HUES48 (cell line): ENCODE measurements around the gene IL12RB2.

Experiments used
- H3K27ac ChIP-seq: one replicate; pipeline ENCODE4 v1.7.0; 2013; ENCODE audit warnings: low read depth, low read length, inconsistent platforms
- H3K27me3 ChIP-seq: 2 replicates; pipeline ENCODE4 v1.6.1; 2013; ENCODE audit warnings: mild to moderate bottlenecking, low read length; ENCODE audit not compliant: control insufficient read depth, insufficient read depth
- H3K36me3 ChIP-seq: 2 replicates; pipeline ENCODE4 v1.6.1; 2013; ENCODE audit warnings: low read length; ENCODE audit not compliant: control insufficient read depth, insufficient read depth
- H3K4me1 ChIP-seq: 2 replicates; pipeline ENCODE4 v1.6.1; 2013; ENCODE audit warnings: mild to moderate bottlenecking, low read length; ENCODE audit not compliant: control insufficient read depth, insufficient read depth
- H3K4me3 ChIP-seq: 2 replicates; pipeline ENCODE4 v1.5.1; 2013; ENCODE audit warnings: mild to moderate bottlenecking, low read depth, low read length
- H3K9ac ChIP-seq: 2 replicates; pipeline ENCODE4 v1.6.1; 2013; ENCODE audit warnings: mild to moderate bottlenecking, low read depth, low read length, moderate library complexity
- H3K9me3 ChIP-seq: 2 replicates; pipeline ENCODE4 v1.6.1; 2013; ENCODE audit warnings: low read length; ENCODE audit not compliant: control insufficient read depth, insufficient read depth

Gene IL12RB2

DNA sequence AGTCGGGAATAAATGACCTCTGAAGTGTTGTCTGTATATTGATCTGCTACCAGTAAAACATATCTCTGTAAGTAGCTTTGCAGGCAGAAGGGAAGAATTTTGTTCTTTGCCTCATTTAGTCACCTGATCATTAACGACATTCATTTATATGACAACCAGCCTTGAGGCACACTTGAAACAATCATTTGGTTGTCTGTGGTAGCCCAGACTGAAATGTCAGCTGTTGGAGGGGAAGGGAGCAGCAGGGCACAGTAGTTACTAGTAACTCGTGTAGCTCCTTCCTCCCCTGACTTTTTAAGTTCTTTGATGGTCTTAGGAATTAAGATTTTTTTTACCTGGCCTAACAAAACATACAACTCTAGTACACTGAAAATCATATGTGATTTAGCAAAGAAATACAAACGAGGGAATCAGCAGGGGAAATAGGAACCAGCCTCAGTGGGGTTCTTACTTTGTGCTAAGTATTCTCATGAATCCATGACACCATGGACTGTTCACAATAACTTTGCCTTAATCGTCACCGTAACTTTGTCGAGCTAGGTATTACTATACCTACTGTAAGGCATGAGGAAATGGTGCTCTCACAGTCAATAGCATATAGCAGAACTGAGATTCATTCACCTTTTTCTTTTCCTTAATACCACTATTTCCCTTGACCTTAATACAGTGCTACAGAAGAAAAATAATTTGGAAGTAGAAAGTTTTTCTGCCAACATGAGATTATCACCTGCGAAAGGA, 6.4 kb downstream of the IL12RB2 start:
- H3K36me3 ChIP-seq, result no peaks in the 10 kb centered on the region
- H3K27ac ChIP-seq, result no peak overlapping the region

DNA sequence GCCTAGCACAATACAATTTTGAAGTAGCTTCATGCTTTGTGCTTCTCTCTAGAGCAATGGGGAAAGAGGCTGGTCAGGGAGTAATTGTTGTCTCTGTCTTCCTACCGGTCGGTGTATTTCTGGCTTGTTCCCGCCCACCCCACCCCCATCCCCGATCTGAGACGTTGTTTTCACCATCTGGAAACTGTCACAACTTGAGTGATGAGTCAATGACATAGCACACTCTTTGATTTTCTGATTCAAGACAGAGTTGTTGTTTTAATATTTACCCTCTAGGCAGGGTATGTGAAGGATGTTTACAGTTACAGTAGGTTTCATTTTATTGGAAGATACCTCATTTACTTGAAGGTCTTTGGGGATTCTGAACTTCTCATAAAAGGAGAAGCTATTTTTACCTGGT, 7.0 kb downstream of the IL12RB2 start:
- Histone ChIP-seq H3K9me3 (no peaks in the 10 kb centered on the region), H3K27ac (no peak overlapping the region), H3K9ac (no peak overlapping the region), H3K27me3 (no peaks in the 10 kb centered on the region), H3K4me1 (peaks cover 14% of the 10 kb centered on the region), H3K4me3 (no peak overlapping the region), H3K36me3 (no peaks in the 10 kb centered on the region)

More for the DNA sequence above, 6.4 kb downstream of the IL12RB2 start:
- Histone ChIP-seq H3K27me3 (no peaks in the 10 kb centered on the region; the same call in 1 of the 2 replicates), H3K9me3 (no peaks in the 10 kb centered on the region), H3K4me3 (no peak overlapping the region), H3K4me1 (peaks cover 14% of the 10 kb centered on the region), H3K9ac (no peak overlapping the region)

DNA sequence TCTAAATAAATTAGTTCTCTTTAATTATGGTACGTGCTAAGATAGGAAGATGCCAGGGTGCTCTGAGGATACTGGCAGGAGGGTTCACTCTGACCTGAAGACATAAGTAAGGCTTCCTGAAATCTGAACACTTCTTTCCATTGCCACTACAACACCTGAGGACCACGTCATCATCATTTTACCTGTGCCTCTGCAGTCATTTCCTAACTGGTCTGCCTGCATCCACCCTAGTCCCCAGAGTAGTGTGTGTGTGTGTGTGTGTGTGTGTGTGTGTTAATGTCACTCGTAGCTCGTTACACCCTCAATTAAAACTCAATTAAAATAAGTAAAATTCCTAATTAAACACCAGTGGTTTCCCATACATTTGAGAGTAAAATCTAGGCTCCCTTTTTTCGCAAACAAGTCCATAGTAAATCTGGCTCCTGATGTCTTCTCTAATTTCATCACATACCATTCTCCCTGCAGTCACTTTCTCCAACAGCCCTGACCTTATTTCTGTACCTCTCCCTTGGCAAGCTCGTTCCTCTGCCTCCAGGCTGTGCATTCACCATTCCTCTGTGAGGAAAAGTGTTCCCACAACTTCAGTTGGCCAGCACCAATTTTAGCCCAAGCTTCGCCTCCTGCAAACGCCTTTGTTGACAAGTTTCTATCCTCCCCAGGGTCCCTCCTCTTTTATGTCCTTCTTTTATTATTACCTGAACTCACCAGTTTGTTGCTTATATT, 8.7 kb downstream of the IL12RB2 start:
- Histone ChIP-seq H3K36me3 (no peaks in the 10 kb centered on the region), H3K27me3 (no peaks in the 10 kb centered on the region), H3K9ac (no peak overlapping the region), H3K27ac (no peak overlapping the region), H3K9me3 (no peaks in the 10 kb centered on the region), H3K4me3 (no peak overlapping the region), H3K4me1 (peaks cover 14% of the 10 kb centered on the region)

- H3K4me1 ChIP-seq, result peaks cover 14% of the 10 kb centered on the region
- no peaks in the 10 kb centered on the region for H3K9me3 ChIP-seq
- H3K27me3 ChIP-seq, result no peaks in the 10 kb centered on the region
- no peak overlapping the region for H3K27ac ChIP-seq
- no peaks in the 10 kb centered on the region for H3K36me3 ChIP-seq
- no peak overlapping the region for H3K9ac ChIP-seq
- H3K4me3 ChIP-seq, result no peak overlapping the region
Measured at GRCh38 chr1:67316918-67317317, 9.2 kb downstream of the IL12RB2 start.

DNA sequence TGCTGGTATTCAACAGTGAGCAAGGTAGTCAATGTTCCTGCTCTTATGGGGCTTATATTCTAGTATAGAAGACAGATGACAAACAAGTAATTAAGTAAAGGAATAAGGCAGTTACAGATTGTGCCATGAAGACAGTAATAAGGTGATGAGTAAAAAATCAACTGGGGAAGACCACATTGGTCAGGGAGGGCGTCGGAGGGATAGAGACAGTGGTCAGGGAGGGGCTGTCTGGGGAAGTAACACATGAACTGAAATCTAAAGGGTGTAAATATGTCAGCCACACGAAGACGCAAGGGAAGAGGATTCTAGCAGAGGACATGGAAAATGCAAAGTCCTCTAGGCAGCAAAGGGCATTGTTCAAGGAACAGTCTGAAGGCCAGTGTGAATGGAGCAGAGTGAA, 10.1 kb downstream of the IL12RB2 start:
- Histone ChIP-seq H3K4me1 (peaks cover 14% of the 10 kb centered on the region), H3K9ac (no peak overlapping the region), H3K36me3 (no peaks in the 10 kb centered on the region), H3K27ac (no peak overlapping the region), H3K9me3 (no peaks in the 10 kb centered on the region), H3K4me3 (no peak overlapping the region), H3K27me3 (no peaks in the 10 kb centered on the region)

DNA sequence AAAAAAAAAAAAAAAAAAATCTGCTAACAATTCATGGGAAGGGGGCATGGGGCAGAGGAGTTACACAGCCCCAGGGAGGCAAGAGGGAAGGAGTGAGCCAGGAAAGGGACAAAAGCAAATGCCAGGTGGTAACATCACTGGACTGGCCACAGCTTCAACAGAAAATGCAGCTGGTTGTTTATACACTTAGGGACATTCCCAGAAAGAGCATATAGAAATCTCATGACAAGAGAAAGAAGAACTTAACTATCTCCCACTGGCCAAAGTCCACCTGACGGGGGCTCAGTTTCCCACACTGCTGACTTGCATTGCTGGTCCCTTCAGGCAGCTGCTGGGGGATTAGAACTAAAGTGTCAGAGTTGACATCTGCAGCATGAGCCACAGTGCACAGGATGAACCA, 14.8 kb downstream of the IL12RB2 start:
- Histone ChIP-seq H3K27ac (no peak overlapping the region), H3K9me3 (no peaks in the 10 kb centered on the region), H3K4me3 (no peak overlapping the region), H3K27me3 (no peaks in the 10 kb centered on the region), H3K36me3 (no peaks in the 10 kb centered on the region), H3K4me1 (peaks cover 6% of the 10 kb centered on the region), H3K9ac (no peak overlapping the region)

- no peak overlapping the region for H3K4me3 ChIP-seq
- no peaks in the 10 kb centered on the region for H3K36me3 ChIP-seq
- H3K9me3 ChIP-seq, result no peaks in the 10 kb centered on the region
- peaks cover 6% of the 10 kb centered on the region for H3K4me1 ChIP-seq
- H3K27me3 ChIP-seq, result no peaks in the 10 kb centered on the region
- H3K27ac ChIP-seq, result no peak overlapping the region
- no peak overlapping the region for H3K9ac ChIP-seq
Measured at GRCh38 chr1:67323087-67323486, 15.4 kb downstream of the IL12RB2 start.

GRCh38 chr1:67324068-67324467, 16.4 kb downstream of the IL12RB2 start:
- H3K4me1 ChIP-seq, result peaks cover 6% of the 10 kb centered on the region
- no peak overlapping the region for H3K9ac ChIP-seq
- no peak overlapping the region for H3K27ac ChIP-seq
- no peaks in the 10 kb centered on the region for H3K27me3 ChIP-seq
- no peaks in the 10 kb centered on the region for H3K36me3 ChIP-seq
- no peaks in the 10 kb centered on the region for H3K9me3 ChIP-seq
- H3K4me3 ChIP-seq, result no peak overlapping the region

GRCh38 chr1:67327864-67328466, 20.3 kb downstream of the IL12RB2 start:
- Histone ChIP-seq H3K4me1 (peaks cover 9% of the 10 kb centered on the region), H3K9me3 (no peaks in the 10 kb centered on the region), H3K27ac (no peak overlapping the region), H3K36me3 (no peaks in the 10 kb centered on the region), H3K9ac (no peak overlapping the region), H3K27me3 (no peaks in the 10 kb centered on the region), H3K4me3 (no peak overlapping the region)

DNA sequence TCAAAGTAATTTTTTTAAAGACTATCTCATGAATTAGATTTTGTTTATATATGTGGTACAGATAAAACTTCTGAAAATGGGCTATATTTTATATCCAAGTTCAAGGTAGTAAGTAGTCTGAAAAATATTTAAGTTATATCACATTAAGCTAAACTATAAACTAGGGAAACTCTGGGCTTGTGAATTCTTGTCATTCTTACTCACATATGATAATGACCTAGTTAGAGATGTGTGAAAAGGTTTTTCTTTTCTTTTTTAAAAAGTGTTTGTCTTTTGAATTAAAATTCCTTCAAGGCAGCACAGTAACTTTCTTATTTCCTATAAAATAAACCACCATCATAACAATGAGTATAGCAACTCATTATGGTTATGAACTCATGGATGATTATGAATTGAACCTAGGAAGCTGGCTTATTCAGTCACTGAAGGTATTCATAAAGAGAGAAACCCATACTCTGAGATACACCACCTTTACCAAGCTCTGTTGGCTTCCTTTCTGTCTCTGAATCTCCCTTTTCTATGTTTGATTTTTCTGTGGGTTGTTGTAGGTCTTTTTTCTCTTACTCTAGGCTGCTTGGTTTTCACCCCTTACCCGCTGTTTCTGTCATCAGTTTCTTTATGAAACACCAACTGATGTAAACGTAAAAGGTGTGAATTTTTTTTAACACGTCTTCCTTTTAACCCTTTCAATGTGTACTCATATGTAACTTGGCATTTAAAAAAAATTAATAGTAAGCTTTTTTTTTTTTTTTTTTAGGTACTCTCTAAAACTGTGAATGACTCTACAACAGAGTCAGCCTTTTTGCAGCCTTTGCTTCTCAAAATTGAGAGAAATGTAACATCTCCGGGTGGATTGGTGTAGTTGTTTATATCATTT, 25.2 kb downstream of the IL12RB2 start:
- Histone ChIP-seq H3K27ac (peak overlapping the region; percentile 67), H3K9ac (no peak overlapping the region), H3K27me3 (no peaks in the 10 kb centered on the region), H3K4me3 (no peak overlapping the region; the same call in 1 of the 2 replicates), H3K36me3 (no peaks in the 10 kb centered on the region), H3K9me3 (no peaks in the 10 kb centered on the region), H3K4me1 (peaks cover 25% of the 10 kb centered on the region)
